IPS-18a (cell line): ENCODE data around the gene B3GNT9.

Experiments used
- H3K27ac ChIP-seq: one replicate; pipeline ENCODE4 v1.5.1; 2013; ENCODE audit warnings: low read length
- H3K27me3 ChIP-seq: one replicate; pipeline ENCODE4 v1.6.1; 2013; ENCODE audit warnings: mild to moderate bottlenecking, low read length; ENCODE audit not compliant: control insufficient read depth, insufficient read depth
- H3K36me3 ChIP-seq: one replicate; pipeline ENCODE4 v1.6.1; 2013; ENCODE audit warnings: low read depth, low read length; ENCODE audit not compliant: control insufficient read depth
- H3K4me1 ChIP-seq: one replicate; pipeline ENCODE4 v1.6.1; 2013; ENCODE audit warnings: low read depth, low read length; ENCODE audit not compliant: control insufficient read depth
- H3K4me3 ChIP-seq: one replicate; pipeline ENCODE4 v1.5.1; 2013; ENCODE audit warnings: low read length
- H3K9ac ChIP-seq: one replicate; pipeline ENCODE4 v1.6.1; 2013; ENCODE audit warnings: mild to moderate bottlenecking, low read length, moderate library complexity
- H3K9me3 ChIP-seq: one replicate; pipeline ENCODE4 v1.6.1; 2013; ENCODE audit warnings: low read depth, low read length; ENCODE audit not compliant: control insufficient read depth

The B3GNT9 gene

GRCh38 chr16:67101311-67102082 lies 49.3 kb downstream of the B3GNT9 start:
- Histone ChIP-seq H3K4me3 (no peak overlapping the region), H3K4me1 (no peaks in the 10 kb centered on the region), H3K27me3 (no peaks in the 10 kb centered on the region), H3K36me3 (no peaks in the 10 kb centered on the region), H3K9me3 (no peaks in the 10 kb centered on the region), H3K27ac (no peak overlapping the region), H3K9ac (no peak overlapping the region)

- H3K27me3 ChIP-seq: no peaks in the 10 kb centered on the region
- no peak overlapping the region for H3K4me3 ChIP-seq
- H3K4me1 ChIP-seq: no peaks in the 10 kb centered on the region
- H3K9ac ChIP-seq: no peak overlapping the region
- no peaks in the 10 kb centered on the region for H3K36me3 ChIP-seq
- H3K9me3 ChIP-seq: no peaks in the 10 kb centered on the region
- H3K27ac ChIP-seq: no peak overlapping the region
Measured at GRCh38 chr16:67100569-67101310, 50.1 kb downstream of the B3GNT9 start.

- Histone ChIP-seq H3K4me3 (no peak overlapping the region), H3K27ac (no peak overlapping the region), H3K9ac (no peak overlapping the region), H3K36me3 (no peaks in the 10 kb centered on the region), H3K9me3 (no peaks in the 10 kb centered on the region), H3K4me1 (no peaks in the 10 kb centered on the region), H3K27me3 (no peaks in the 10 kb centered on the region)
Measured at GRCh38 chr16:67098599-67098998, 52.2 kb downstream of the B3GNT9 start.
